SK-N-MC (cell line): ENCODE measurements around the gene ZSCAN31.

ENCODE experiments used
- EZH2 ChIP-seq: fragments of 200-600 bp; sonication (generic); IDR thresholded peaks from one replicate; pipeline ENCODE4 v1.6.1; 2017; ENCODE audit warnings: antibody characterized with exemption
- POLR2AphosphoS5 ChIP-seq: IDR thresholded peaks from 2 replicates; pipeline ENCODE4 v1.6.1; 2012; ENCODE audit warnings: mild to moderate bottlenecking, low read depth, low read length, borderline replicate concordance

DNA sequence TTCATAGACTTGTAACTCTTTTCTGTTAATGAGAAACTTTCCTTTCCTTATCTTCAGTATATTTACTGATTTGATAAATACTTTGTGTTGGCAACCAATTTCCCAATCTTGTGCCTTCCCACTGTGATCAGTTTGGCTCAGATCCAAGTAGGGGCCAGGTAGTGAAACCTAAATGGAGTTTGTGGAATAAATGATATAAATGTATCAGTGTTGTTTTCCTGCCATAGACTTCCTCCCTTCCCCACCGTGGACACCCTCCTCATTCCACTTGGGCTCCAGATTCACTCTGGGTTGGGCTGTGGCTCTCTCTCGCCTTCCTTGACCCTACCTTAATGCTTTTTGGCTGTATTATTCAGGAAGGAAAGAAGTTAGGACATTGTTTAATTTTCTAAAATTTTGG lies 15.1 kb upstream of the ZSCAN31 start:
- TF ChIP-seq EZH2 = no peak
- no peak for TF ChIP-seq POLR2AphosphoS5
